ENCODE results near the gene PFKM. TPM values are rescaled to one million over a fixed set of nuclear protein-coding genes. Genes with fewer than 3 reads are reported as not detected.

Gene PFKM
- total RNA-seq, 2 donors from 2014 or later, result 202 to 260 TPM

GRCh38 chr12:48179466-48179865, 60.3 kb downstream of the PFKM start:
- ATAC-seq (no peak), DNase-seq (no peak)
- intact Hi-C loops (cut with DNase I), result no loop called here

GRCh38 chr12:48180424-48180823, 61.3 kb downstream of the PFKM start:
- intact Hi-C loops (cut with DNase I), result loop anchor here in 1 of 2 donors (10.0 kb wide), 1 partner anchor 434 kb away; no protein-coding TSS in a partner anchor
- ATAC-seq (no peak), DNase-seq (no peak)

GRCh38 chr12:48180857-48181495, 61.8 kb downstream of the PFKM start:
- ATAC-seq, result no peak
- DNase-seq, result no peak
- intact Hi-C loops (cut with DNase I), result loop anchor here in 1 of 2 donors (10.0 kb wide), 1 partner anchor 434 kb away; no protein-coding TSS in a partner anchor

- ATAC-seq (no peak), DNase-seq (no peak)
- intact Hi-C loops (cut with DNase I), result loop anchor here in 1 of 2 donors (10.0 kb wide), 1 partner anchor 432 kb away; no protein-coding TSS in a partner anchor
Observed at GRCh38 chr12:48182631-48183030, 63.5 kb downstream of the PFKM start.

GRCh38 chr12:48183091-48183875, 64.1 kb downstream of the PFKM start, which contains the start of gene CCDC184:
Gene CCDC184, plus strand, starts transcription at chr12:48183644. Its CDS starts 479 bp downstream, at chr12:48184123.
- DNase-seq (peak; percentile 72), ATAC-seq (peak; percentile 74 to 87)
- intact Hi-C loops (cut with DNase I), result loop anchor here in 1 of 2 donors (10.0 kb wide), 1 partner anchor 432 kb away; no protein-coding TSS in a partner anchor

- ATAC-seq (peak in 1 of 2 donors; percentile 37), DNase-seq (no peak)
Observed at GRCh38 chr12:48183876-48184548, 64.8 kb downstream of the PFKM start.

GRCh38 chr12:48184549-48184922, 65.4 kb downstream of the PFKM start:
- DNase-seq (no peak), ATAC-seq (no peak)
- intact Hi-C loops (cut with DNase I), result loop anchor here in 1 of 2 donors (10.0 kb wide), 1 partner anchor 430 kb away; no protein-coding TSS in a partner anchor

More at GRCh38 chr12:48183876-48184548, 64.8 kb downstream of the PFKM start:
- intact Hi-C loops (cut with DNase I), result loop anchor here in 1 of 2 donors (10.0 kb wide), 1 partner anchor 431 kb away; no protein-coding TSS in a partner anchor

- ATAC-seq, result no peak
- intact Hi-C loops (cut with DNase I), result loop anchor here in 1 of 2 donors (10.0 kb wide), 1 partner anchor 429 kb away; no protein-coding TSS in a partner anchor
- no peak for DNase-seq
Observed at GRCh38 chr12:48185181-48185919, 66.2 kb downstream of the PFKM start.

GRCh38 chr12:48187916-48188695, 68.9 kb downstream of the PFKM start:
- no peak for ATAC-seq
- no peak for DNase-seq
- intact Hi-C loops (cut with DNase I), result loop anchor here in 1 of 2 donors (10.0 kb wide), 1 partner anchor 427 kb away; no protein-coding TSS in a partner anchor

GRCh38 chr12:48189331-48190125, 70.4 kb downstream of the PFKM start:
- ATAC-seq (peak; percentile 59 to 82), DNase-seq (peak; percentile 49)
- intact Hi-C loops (cut with DNase I), result loop anchor here in 1 of 2 donors (10.0 kb wide), 1 partner anchor 425 kb away; no protein-coding TSS in a partner anchor

- no peak for ATAC-seq
- no peak for DNase-seq
- intact Hi-C loops (cut with DNase I), result no loop called here
Observed at GRCh38 chr12:48191096-48191495, 71.9 kb downstream of the PFKM start.

GRCh38 chr12:48192861-48193260, 73.7 kb downstream of the PFKM start:
- no peak for ATAC-seq
- DNase-seq, result no peak
- intact Hi-C loops (cut with DNase I), result no loop called here

- intact Hi-C loops (cut with DNase I), result no loop called here
- ATAC-seq, result no peak
Observed at GRCh38 chr12:48193623-48194022, 74.5 kb downstream of the PFKM start.

GRCh38 chr12:48194799-48195201, 75.6 kb downstream of the PFKM start:
- DNase-seq (no peak), ATAC-seq (no peak)
- intact Hi-C loops (cut with DNase I), result no loop called here

More at GRCh38 chr12:48193623-48194022, 74.5 kb downstream of the PFKM start:
- DNase-seq, result no peak

Measured in left cardiac atrium (tissue), 4 donors.